NCI-H146 treated with DMSO at 0.1 percent for 48 hours (cell line): ENCODE results near the gene SLC4A2.
A peak's percentile ranks its signal among the peaks of the same experiment; 100 is the strongest.

Source experiments
- DNase-seq: peaks from one replicate; lab custom pipeline; 2025; ENCODE audit not compliant: unreplicated experiment; lab: John Stamatoyannopoulos, UW

SLC4A2 gene

GRCh38 chr7:151079199-151079910 lies 20.0 kb downstream of the SLC4A2 start:
- DNase-seq, result no peak

- no peak for DNase-seq
Observed at GRCh38 chr7:151080067-151080521, 20.7 kb downstream of the SLC4A2 start.

- peak; percentile 74 for DNase-seq
Observed at GRCh38 chr7:151080522-151081169, 21.3 kb downstream of the SLC4A2 start, which contains the start of gene FASTK. Gene FASTK (minus strand): TSS chr7:151080809. CDS start chr7:151080766, 43 bp downstream.

- DNase-seq, result no peak
Observed at GRCh38 chr7:151081170-151082101, 22.0 kb downstream of the SLC4A2 start.

GRCh38 chr7:151082141-151083070 lies 23.0 kb downstream of the SLC4A2 start:
- DNase-seq, result no peak

GRCh38 chr7:151083071-151083823 lies 23.9 kb downstream of the SLC4A2 start, which contains the start of gene TMUB1:
Gene TMUB1 (minus strand): TSS chr7:151083493. CDS start chr7:151082563, 930 bp downstream.
- peak; percentile 56 for DNase-seq

GRCh38 chr7:151083824-151084160 lies 24.4 kb downstream of the SLC4A2 start:
- DNase-seq, result no peak

GRCh38 chr7:151085329-151085690 lies 25.9 kb downstream of the SLC4A2 start:
- DNase-seq, result no peak

- peak; percentile 81 for DNase-seq
Observed at GRCh38 chr7:151085691-151086620, 26.6 kb downstream of the SLC4A2 start, which contains the start of gene AGAP3. Gene AGAP3 (plus strand): TSS chr7:151086475. CDS start chr7:151086742, 267 bp downstream.

GRCh38 chr7:151086802-151087244 lies 27.4 kb downstream of the SLC4A2 start:
- DNase-seq, result no peak

- DNase-seq, result no peak
Observed at GRCh38 chr7:151087245-151088018, 28.0 kb downstream of the SLC4A2 start.

GRCh38 chr7:151088019-151088855 lies 28.8 kb downstream of the SLC4A2 start:
- DNase-seq, result no peak

GRCh38 chr7:151088856-151089699 lies 29.7 kb downstream of the SLC4A2 start:
- no peak for DNase-seq

- DNase-seq, result no peak
Observed at GRCh38 chr7:151089893-151090730, 30.7 kb downstream of the SLC4A2 start.

- DNase-seq, result no peak
Observed at GRCh38 chr7:151091003-151091402, 31.6 kb downstream of the SLC4A2 start.
